Left ventricle myocardium inferior (tissue), 1 donor: ENCODE measurements around the gene IMPA2. TPM values are rescaled to one million over a fixed set of nuclear protein-coding genes. Genes with fewer than 3 reads are reported as not detected.
A peak's percentile ranks its signal among the peaks of the same experiment; 100 is the strongest.

Source experiments
- DNase-seq: peaks from one replicate; pipeline ENCODE4 v3.0.0-alpha.2; 2020
- H3K27ac ChIP-seq: fragments of 200-600 bp; replicated peaks from 2 replicates; pipeline ENCODE4 v1.8.0; 2021
- H3K27me3 ChIP-seq: fragments of 200-600 bp; 2 replicates; pipeline ENCODE4 v1.8.0; 2021; ENCODE audit warnings: low read depth
- H3K36me3 ChIP-seq: fragments of 200-600 bp; 2 replicates; pipeline ENCODE4 v1.8.0; 2021
- H3K4me1 ChIP-seq: fragments of 200-600 bp; 2 replicates; pipeline ENCODE4 v1.8.0; 2021
- H3K4me3 ChIP-seq: fragments of 200-600 bp; 2 replicates; pipeline ENCODE4 v1.8.0; 2021; ENCODE audit warnings: mild to moderate bottlenecking, moderate library complexity
- H3K9me3 ChIP-seq: fragments of 200-600 bp; replicated peaks from 2 replicates; pipeline ENCODE4 v1.8.0; 2021
- CTCF ChIP-seq: fragments of 200-600 bp; IDR thresholded peaks from 2 replicates; pipeline ENCODE4 v1.8.0; 2021; ENCODE audit warnings: antibody characterized with exemption, mild to moderate bottlenecking, borderline replicate concordance
- intact Hi-C: fragments of 100-400 bp; cut with micrococcal nuclease; formaldehyde crosslinking; loops from one replicate; pipeline ENCODE4 v1.11.0; 2022
- total RNA-seq: library from RNA; stranded (reverse); fragmentation: NEBNext Ultra II Directional; extraction: Animal tissue kit (Norgen Biotek cat#: 25700); gene quantifications from one replicate; pipeline ENCODE4 v1.2.1, GENCODE V29; 2021
- donor health status: DM: no; HTN: yes; CAD: no; lungs with severe emphysema.

The IMPA2 gene
- total RNA-seq, 1 donor from 2014 or later, result 51.5 TPM

GRCh38 chr18:11985586-11985985, 4.3 kb downstream of the IMPA2 start:
- Histone ChIP-seq H3K4me3 (no peak overlapping the region), H3K27ac (peak overlapping the region; percentile 86), H3K4me1 (peaks cover 86% of the 10 kb centered on the region), H3K9me3 (no peaks in the 10 kb centered on the region), H3K36me3 (no peaks in the 10 kb centered on the region), H3K27me3 (no peaks in the 10 kb centered on the region)
- DNase-seq, result no peak
- TF ChIP-seq CTCF, result no peak
- intact Hi-C loops, result no loop called here

DNA sequence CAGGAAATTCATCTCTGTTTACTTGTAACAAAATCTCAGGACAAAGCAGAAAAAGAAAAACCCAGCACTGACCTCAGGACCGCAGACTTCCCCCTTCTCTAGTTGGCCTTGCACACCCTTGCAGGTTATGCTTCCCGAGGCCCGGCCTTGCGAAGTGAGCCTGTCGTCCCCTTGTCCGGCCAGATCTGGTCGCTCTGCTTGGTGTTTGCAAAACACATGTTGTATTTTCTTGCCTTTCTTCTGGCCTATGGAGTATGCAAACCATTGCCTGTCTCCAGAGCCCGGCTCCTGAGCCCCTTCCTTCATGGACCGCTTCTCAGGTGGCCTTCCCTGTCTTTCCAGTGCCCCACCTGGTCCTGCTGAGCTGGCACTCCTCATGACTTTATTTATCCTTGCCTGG, 4.8 kb downstream of the IMPA2 start:
- Histone ChIP-seq H3K4me1 (peaks cover 85% of the 10 kb centered on the region), H3K27ac (peak overlapping the region; percentile 86), H3K36me3 (no peaks in the 10 kb centered on the region), H3K4me3 (no peak overlapping the region), H3K9me3 (no peaks in the 10 kb centered on the region), H3K27me3 (no peaks in the 10 kb centered on the region)
- intact Hi-C loops, result no loop called here
- DNase-seq, result no peak
- no peak for TF ChIP-seq CTCF

- Histone ChIP-seq H3K9me3 (no peaks in the 10 kb centered on the region), H3K4me3 (no peak overlapping the region), H3K27me3 (no peaks in the 10 kb centered on the region), H3K36me3 (no peaks in the 10 kb centered on the region), H3K27ac (peak overlapping the region; percentile 86), H3K4me1 (peaks cover 82% of the 10 kb centered on the region)
- intact Hi-C loops, result no loop called here
- no peak for TF ChIP-seq CTCF
- DNase-seq, result no peak
Observed at GRCh38 chr18:11987527-11987926, 6.2 kb downstream of the IMPA2 start.

GRCh38 chr18:11989174-11989573, 7.9 kb downstream of the IMPA2 start:
- Histone ChIP-seq H3K36me3 (peaks cover 4% of the 10 kb centered on the region), H3K9me3 (no peaks in the 10 kb centered on the region), H3K27ac (peak overlapping the region; percentile 86), H3K27me3 (no peaks in the 10 kb centered on the region), H3K4me1 (peaks cover 69% of the 10 kb centered on the region), H3K4me3 (no peak overlapping the region)
- no peak for DNase-seq
- TF ChIP-seq CTCF, result no peak
- intact Hi-C loops, result no loop called here

- Histone ChIP-seq H3K4me3 (no peak overlapping the region), H3K27me3 (no peaks in the 10 kb centered on the region), H3K27ac (peak overlapping the region; percentile 86), H3K36me3 (peaks cover 4% of the 10 kb centered on the region), H3K9me3 (no peaks in the 10 kb centered on the region), H3K4me1 (peaks cover 74% of the 10 kb centered on the region)
- intact Hi-C loops, result no loop called here
- no peak for TF ChIP-seq CTCF
- DNase-seq, result no peak
Observed at GRCh38 chr18:11989966-11990380, 8.7 kb downstream of the IMPA2 start.

DNA sequence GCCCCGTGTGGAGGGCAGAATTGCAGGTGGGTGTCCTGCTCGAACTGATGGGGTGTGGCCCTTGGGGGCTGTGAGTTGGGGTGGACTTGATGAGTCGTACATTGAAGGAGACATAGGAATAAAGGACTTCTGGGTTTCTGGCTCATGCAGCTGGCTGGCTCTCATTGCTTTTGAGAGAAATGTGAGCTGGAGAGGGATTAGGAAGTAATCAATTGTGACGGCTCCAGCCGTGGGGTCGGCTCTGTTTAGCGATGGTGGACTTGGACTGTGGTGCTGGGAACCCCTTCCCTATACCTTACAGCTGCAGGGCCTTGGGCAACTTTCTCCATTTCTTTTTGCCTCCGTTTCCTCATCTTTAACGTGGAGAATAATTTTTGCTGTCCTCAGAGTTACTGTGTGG, 9.2 kb downstream of the IMPA2 start:
- no peaks in the 10 kb centered on the region for H3K27me3 ChIP-seq
- H3K4me1 ChIP-seq, result peaks cover 76% of the 10 kb centered on the region
- no peak for DNase-seq
- no peak overlapping the region for H3K4me3 ChIP-seq
- H3K36me3 ChIP-seq, result peaks cover 4% of the 10 kb centered on the region
- no peak for TF ChIP-seq CTCF
- H3K27ac ChIP-seq, result peak overlapping the region; percentile 86
- H3K9me3 ChIP-seq, result no peaks in the 10 kb centered on the region
- intact Hi-C loops, result no loop called here
